ENCODE data around the gene PIGR. TPM values are rescaled to one million over a fixed set of nuclear protein-coding genes. Genes with fewer than 3 reads are reported as not detected.
"Not testable (repeated sequence)": the region's sequence is repeated elsewhere in the genome, so short reads cannot be mapped to it uniquely, and the experiment has no call there.

Gene PIGR
- total RNA-seq, 1 experiment from 2014 or later = not detected

DNA sequence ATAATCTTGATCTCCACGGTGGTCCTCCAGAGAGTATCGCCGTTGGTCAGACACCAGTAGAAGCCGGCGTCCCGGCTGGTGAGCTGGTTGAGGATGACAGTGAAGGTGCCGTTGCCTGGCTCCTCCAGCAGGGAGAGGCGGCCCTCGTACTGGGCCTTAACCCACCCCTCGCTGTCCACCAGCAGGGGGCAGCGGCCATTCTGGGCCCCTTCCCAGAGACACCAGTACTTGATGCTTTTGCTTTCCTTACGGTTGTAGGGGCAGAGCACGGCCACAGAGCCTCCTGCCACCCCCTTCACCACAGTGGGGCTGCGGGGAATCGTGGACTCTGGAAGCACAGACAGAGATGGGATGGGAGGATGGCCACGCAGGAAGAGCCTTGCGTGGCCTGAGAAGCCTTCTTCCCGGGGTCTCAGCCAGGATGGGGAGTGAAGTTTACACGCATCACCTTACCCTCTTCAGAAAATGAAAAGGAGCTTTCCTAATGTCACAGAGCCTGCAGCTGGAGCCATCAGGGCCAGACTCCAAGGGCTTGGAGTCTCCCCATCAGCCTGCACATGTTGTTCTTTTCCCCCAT, 10.7 kb downstream of the PIGR start:
- DNase-seq (ENCODE audit: extremely low read depth, low read depth) = no peak

- DNase-seq (ENCODE audit: extremely low read depth, low read depth) = peak; percentile 24
Observed at GRCh38 chr1:206933333-206933945, 12.8 kb downstream of the PIGR start.

DNA sequence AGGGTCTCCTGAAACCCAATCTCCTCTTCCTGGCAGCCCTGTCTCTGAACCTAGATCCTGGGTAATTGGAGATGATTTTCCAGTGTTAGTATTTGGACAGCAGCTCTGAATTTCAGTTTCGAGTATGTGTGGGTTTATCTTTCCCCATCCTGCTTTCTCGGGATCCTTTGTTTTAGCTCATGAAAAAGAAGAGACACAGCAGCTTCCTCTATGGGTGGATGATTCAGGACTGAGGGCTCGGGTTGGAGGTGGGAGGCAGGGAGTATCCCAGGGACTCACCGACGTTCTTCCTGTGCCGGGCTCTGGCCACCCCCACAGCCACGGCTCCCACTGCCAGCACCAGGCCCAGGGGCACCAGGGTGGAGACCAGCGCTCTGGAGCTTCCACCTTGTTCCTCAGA, 14.1 kb downstream of the PIGR start:
- DNase-seq (ENCODE audit: extremely low read depth, low read depth) = no peak

DNA sequence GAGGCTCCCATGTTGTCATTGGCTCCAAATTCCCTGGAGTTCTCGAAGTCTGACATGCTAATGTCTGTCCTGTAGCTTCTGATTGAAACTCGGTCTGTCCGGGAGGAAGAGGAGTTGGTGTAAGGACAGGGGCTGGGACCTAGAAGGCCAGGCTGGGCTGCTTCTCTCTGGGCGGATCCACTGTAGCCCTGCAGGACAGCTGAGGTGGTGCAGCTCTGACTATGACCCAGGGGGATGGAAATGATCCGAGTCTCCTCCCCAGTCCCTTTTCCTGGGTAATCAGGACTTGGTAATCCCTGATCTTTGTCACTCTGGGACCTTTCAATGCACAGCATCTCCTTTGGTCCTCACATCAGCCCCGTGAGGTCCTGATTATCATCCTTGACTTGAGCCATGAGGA, 14.6 kb downstream of the PIGR start:
- DNase-seq (ENCODE audit: extremely low read depth, low read depth) = no peak

- DNase-seq (ENCODE audit: extremely low read depth, low read depth) = no peak
Observed at GRCh38 chr1:206930210-206930798, 16.0 kb downstream of the PIGR start.

DNA sequence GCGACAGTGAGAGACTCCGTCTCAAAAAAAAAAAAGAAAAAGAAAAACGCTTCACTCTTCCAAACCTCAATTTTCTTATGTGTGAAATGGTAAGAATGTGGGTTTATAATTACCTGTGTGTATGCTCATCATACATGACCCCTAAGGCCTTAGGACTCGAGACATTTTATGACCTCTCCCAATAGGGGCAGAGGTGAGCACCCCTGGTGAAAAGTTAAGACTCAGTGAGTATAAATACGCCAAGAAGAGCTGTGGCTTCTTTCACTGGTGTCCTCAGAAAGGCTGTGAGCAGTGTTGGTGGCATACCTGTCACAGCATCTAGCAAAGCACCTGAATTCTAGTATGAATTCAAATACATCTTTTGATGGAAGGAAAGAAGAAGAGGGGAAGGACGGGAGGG, 16.7 kb downstream of the PIGR start:
- no peak for DNase-seq (ENCODE audit: extremely low read depth, low read depth)

- DNase-seq (ENCODE audit: extremely low read depth, low read depth) = no peak
Observed at GRCh38 chr1:206926286-206926685, 20.0 kb downstream of the PIGR start.

DNA sequence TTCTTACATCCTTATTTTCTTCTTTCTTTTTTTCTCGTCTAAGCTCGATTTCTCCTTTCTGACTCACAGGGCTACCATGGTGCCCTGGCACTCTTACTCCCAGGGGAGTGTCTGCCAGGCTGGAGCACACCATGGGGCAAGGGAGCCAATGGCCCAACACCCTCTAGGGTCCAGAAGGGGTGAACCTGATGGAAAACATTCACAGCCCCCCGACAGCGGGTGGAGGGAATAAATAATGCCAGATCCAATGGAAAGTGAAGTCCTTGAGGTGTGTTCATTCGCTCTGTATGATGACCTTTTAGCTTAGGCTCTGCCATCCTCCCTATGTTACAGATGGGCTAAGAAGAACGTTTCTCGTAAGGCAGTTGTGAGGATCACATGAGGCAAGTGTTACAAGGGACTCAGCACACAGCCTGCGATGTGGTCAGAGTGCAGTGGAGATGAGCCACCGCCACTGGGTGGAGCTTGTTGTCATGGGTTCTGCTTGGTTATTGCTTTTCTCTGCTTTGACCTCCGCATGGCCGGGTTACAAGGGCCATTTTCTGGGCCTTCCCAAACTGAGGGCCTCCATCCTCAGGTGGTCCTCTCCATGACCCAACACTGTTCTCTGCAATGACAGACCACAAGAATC, 21.0 kb downstream of the PIGR start:
- no peak for DNase-seq (ENCODE audit: extremely low read depth, low read depth)

DNA sequence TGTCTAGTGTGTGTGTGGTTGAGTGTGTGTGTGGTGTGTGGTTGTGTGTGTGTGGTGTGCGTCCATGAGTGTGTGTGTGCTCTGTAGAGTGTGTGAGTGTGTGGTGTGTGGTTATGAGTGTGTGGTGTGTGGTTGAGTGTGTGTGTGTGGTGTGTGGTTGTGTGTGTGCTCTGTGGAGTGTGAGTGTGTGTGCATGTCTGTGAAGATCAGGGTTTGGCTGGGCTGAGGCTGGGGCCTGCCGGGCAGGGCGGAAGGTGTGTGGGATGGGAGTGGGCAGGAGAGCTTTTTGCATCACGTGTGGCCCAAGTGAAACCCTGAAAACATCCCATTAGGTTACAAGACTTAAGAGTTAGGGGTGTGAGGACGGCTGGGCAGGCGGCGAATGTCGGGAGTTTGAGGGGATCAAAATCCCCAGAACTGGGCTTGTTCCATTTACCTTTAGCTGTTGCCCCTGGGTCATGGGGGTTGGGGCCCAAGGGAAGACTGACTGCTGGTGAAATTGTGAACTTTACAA, 21.6 kb downstream of the PIGR start:
- DNase-seq (ENCODE audit: extremely low read depth, low read depth) = no peak

GRCh38 chr1:206923961-206924557, 22.2 kb downstream of the PIGR start:
- not testable (repeated sequence) for DNase-seq (ENCODE audit: extremely low read depth, low read depth)

DNA sequence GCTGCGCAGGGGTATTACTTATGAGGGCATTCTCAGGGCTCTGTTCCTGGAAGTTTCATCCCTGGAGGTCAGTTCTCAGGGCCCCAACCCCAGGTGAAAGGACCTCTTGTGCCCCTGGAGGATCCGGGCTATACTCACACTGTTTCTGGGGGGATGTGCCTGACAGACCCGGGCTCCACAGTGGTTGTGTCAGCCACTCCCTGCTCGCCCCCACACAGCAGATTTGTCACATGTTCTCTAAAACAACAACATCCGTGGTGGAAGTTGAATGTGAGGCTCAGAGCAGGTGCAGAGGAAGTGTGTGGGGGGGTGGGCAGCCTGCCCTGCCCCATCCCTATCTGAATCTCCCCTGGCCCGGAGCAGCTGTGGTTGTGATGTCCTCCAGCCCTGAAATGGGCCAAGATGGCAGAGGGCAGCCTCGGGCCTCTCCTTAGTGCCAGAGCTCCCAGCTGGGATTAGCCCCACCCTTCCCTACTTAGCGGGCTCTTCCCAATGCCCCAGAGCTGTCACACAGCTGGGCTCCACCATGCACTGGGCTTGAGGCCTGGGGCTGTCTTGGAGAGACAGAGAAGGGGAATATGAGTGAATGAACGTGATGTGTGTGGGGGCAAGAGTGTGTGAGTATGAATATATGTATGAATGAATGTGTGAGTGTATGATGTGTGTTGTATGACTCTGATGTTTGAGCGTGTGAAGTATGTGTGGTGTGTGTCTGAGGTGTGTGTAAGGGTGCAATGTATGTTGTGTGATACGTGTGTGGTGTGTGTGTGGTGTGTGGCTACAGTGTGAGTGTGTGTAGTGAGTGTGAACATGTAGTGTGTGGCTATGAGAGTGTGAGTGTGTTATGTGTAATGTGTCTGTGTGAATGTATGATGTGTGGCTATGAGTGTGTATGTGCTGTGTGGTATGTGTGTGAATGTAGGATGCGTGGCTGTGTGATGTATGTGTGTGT, 23.0 kb downstream of the PIGR start:
- DNase-seq (ENCODE audit: extremely low read depth, low read depth) = no peak

GRCh38 chr1:206922524-206922923, 23.7 kb downstream of the PIGR start:
- DNase-seq (ENCODE audit: extremely low read depth, low read depth) = no peak

DNA sequence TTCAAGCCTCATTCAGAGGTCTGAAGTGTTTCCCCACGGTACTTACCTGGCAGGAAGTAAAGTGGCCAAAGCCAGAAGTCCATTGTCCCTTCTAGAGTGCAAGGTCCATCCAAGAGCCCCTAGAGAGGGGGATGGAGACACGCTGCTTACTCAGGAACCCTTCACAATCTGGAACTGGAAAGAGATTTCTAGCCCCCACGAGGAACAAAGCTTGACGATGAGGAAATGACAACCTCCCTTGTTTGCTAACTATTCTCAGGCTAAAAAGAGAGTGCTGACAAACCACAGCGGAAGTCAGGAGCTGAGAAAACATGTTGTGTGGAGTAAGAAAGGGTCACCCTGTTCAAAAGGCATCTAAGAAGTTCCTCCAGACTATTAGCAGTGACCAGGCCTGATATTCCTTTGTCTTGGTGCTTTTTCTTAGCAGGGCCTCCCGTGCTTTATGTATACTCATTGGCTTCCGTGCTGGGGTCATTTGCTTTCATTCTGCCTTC, 24.4 kb downstream of the PIGR start, which contains the start of gene FCMR:
Gene FCMR, minus strand, starts transcription at position 170 of the 494 bp plus-strand sequence. Its CDS starts 87 bp downstream, at position 83.
- DNase-seq (ENCODE audit: extremely low read depth, low read depth) = no peak

- DNase-seq (ENCODE audit: extremely low read depth, low read depth) = no peak
Observed at GRCh38 chr1:206918076-206918475, 28.2 kb downstream of the PIGR start.

GRCh38 chr1:206916000-206916709, 30.1 kb downstream of the PIGR start:
- no peak for DNase-seq (ENCODE audit: extremely low read depth, low read depth)

DNA sequence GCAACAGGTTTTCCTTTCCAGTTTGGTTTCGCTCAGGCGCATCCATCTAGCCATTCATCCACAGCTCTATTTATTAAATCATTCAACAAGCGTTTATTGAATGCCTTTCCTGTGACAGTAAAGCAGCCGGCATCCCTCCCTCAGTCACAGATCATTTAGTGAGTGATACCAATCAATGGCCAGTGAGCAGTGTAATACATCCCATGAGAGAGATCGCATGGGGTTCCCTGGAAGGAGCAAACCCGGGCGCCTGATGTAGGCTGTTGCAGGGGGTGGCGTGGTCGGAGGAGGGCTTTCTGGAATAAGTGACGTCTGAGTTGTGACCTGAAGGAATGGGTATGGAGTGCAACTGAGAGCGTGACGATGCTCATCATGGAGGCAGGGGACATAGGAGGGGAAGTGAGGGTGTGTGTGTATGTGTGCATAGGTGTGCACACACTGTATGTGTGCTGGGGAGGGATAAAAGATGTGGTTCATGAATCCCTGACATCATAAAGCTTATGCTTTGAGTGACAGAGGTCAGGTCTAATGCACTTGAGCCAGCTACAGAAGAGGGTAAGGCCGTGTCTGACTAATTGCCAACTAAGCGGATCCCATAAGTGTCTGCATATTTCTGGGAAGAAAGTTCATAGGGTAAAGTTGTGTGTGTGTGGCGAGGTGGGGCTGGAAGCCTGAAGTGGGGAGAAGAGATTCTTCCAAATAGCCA, 31.1 kb downstream of the PIGR start:
- DNase-seq (ENCODE audit: extremely low read depth, low read depth) = no peak

GRCh38 chr1:206913766-206914537, 32.3 kb downstream of the PIGR start:
- no peak for DNase-seq (ENCODE audit: extremely low read depth, low read depth)
